Subcutaneous abdominal adipose tissue (tissue), 5 donors: ENCODE data around the gene DLG1.
"Not testable (repeated sequence)": the region's sequence is repeated elsewhere in the genome, so short reads cannot be mapped to it uniquely, and the experiment has no call there.

Source experiments
- H3K27ac ChIP-seq: one replicate; pipeline ENCODE4 v1.7.0; 2013; ENCODE audit warnings: low read depth, mild to moderate bottlenecking, inconsistent platforms, low read length, moderate library complexity
- H3K27me3 ChIP-seq, 5 donors: one replicate each; pipeline ENCODE4 v1.7.0; 2013; ENCODE audit warnings: low read length in 5 of 5, inconsistent platforms in 1 of 5; ENCODE audit not compliant: control insufficient read depth in 5 of 5, insufficient read depth in 4 of 5
- H3K36me3 ChIP-seq, 5 donors: one replicate each; pipeline ENCODE4 v1.7.0; 2013; ENCODE audit warnings: low read length in 5 of 5; ENCODE audit not compliant: control insufficient read depth in 5 of 5, insufficient read depth in 5 of 5
- H3K4me1 ChIP-seq, 5 donors: one replicate each; pipeline ENCODE4 v1.7.0; 2013; ENCODE audit warnings: low read length in 5 of 5, mild to moderate bottlenecking in 3 of 5, moderate library complexity in 1 of 5; ENCODE audit not compliant: control insufficient read depth in 5 of 5, insufficient read depth in 5 of 5
- H3K4me3 ChIP-seq, 5 donors: one replicate each; pipeline ENCODE4 v1.7.0; 2013; ENCODE audit warnings: low read length in 5 of 5, low read depth in 1 of 5
- H3K9ac ChIP-seq, 5 donors: one replicate each; pipeline ENCODE4 v1.7.0; 2013; ENCODE audit warnings: low read length in 5 of 5, mild to moderate bottlenecking in 4 of 5, moderate library complexity in 3 of 5
- H3K9me3 ChIP-seq, 5 donors: one replicate each; pipeline ENCODE4 v1.7.0; 2013; ENCODE audit warnings: low read length in 5 of 5; ENCODE audit not compliant: control insufficient read depth in 5 of 5
- donor health status: healthy.
- donor health status: healthy.
- donor health status: healthy.
- donor health status: healthy.
- donor health status: healthy.

Gene DLG1

DNA sequence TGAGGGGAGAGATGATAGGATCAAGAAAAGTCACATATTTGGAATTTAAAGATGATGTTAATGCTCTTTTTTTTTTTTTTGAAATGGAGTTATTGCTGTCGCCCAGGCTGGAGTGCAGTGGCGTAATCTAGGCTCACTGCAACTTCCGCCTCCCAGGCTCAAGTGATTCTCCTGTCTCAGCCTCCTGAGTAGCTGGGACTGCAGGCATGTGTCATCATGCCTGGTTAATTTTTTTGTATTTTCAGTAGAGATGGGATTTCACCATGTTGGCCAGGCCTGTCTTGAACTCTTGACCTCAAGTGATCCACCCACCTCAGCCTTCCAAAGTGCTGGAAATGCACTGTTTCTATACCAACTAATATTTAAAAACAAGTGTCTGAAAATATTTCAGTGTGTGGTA lies 104.7 kb downstream of the DLG1 start:
- not testable (repeated sequence) for H3K4me3 ChIP-seq, H3K36me3 ChIP-seq, H3K9me3 ChIP-seq, H3K9ac ChIP-seq, H3K4me1 ChIP-seq, H3K27me3 ChIP-seq, H3K27ac ChIP-seq

DNA sequence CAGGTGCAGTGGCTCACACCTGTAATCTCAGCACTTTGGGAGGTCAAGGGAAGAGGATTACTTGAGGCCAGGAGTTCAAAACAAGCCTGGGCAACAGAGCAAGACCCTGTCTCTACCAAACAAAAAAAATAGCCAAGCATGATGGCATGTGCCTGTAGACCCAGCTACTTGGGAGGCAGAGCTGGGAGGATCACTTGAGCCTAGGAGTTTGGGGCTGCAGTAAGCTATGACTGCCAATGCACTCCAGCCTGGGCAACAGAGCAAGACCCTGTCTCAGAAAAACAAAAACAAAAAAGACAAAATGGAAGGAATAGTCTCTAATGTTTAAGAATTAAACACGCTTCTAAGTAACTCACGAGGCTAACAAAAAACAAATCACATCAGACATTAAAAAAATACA lies 106.5 kb downstream of the DLG1 start:
- no peaks in the 10 kb centered on the region for H3K9me3 ChIP-seq
- H3K4me3 ChIP-seq: no peak overlapping the region
- no peaks in the 10 kb centered on the region for H3K27me3 ChIP-seq
- no peak overlapping the region for H3K9ac ChIP-seq
- no peak overlapping the region for H3K27ac ChIP-seq
- H3K4me1 ChIP-seq: peaks cover 0 to 6% (median 0%) of the 10 kb centered on the region in 5 donors
- no peaks in the 10 kb centered on the region for H3K36me3 ChIP-seq

DNA sequence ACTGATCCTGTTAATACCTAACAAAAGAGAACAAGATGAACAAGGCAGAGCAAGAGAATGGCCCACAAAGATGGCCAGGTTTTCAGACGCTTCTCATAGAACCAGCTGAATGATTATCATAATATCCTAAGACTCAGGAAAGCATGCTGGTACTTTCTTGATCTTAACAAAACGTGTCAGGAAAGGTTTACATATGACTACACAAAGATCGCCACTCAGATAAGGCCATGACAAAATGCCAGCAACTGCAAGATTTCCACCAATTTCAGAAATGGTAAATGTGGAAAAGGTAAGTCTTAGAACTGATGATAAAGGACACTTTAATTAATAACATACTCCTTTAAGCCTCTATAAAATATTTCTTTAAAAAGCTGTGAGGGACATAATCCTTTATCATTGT lies 108.8 kb downstream of the DLG1 start:
- H3K27me3 ChIP-seq: no peaks in the 10 kb centered on the region
- H3K27ac ChIP-seq: no peak overlapping the region
- H3K4me3 ChIP-seq: no peak overlapping the region
- H3K36me3 ChIP-seq: no peaks in the 10 kb centered on the region
- no peak overlapping the region for H3K9ac ChIP-seq
- peaks cover 0 to 6% (median 0%) of the 10 kb centered on the region in 5 donors for H3K4me1 ChIP-seq
- H3K9me3 ChIP-seq: no peaks in the 10 kb centered on the region

DNA sequence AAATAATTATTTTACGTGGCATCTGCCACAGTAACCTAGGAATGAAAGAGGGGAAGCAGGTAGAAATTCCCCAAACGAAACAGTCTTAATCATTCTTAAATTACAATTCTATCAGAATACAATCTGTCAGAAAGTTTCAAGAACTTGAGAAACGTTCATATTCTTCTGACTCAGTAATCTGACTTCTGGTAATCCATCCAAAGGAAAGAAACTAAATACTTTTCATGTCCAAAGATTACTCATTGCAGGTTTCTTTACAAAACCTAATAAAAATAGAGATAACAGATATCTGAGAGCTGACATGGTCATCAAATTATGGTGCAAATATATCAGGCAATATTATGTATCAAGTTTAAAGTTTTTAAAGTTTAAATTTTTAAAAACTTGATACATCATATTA lies 109.4 kb downstream of the DLG1 start:
- H3K4me3 ChIP-seq: no peak overlapping the region
- no peaks in the 10 kb centered on the region for H3K9me3 ChIP-seq
- H3K27ac ChIP-seq: no peak overlapping the region
- H3K27me3 ChIP-seq: no peaks in the 10 kb centered on the region
- no peak overlapping the region for H3K9ac ChIP-seq
- no peaks in the 10 kb centered on the region for H3K36me3 ChIP-seq
- peaks cover 0 to 10% (median 4%) of the 10 kb centered on the region in 5 donors for H3K4me1 ChIP-seq

DNA sequence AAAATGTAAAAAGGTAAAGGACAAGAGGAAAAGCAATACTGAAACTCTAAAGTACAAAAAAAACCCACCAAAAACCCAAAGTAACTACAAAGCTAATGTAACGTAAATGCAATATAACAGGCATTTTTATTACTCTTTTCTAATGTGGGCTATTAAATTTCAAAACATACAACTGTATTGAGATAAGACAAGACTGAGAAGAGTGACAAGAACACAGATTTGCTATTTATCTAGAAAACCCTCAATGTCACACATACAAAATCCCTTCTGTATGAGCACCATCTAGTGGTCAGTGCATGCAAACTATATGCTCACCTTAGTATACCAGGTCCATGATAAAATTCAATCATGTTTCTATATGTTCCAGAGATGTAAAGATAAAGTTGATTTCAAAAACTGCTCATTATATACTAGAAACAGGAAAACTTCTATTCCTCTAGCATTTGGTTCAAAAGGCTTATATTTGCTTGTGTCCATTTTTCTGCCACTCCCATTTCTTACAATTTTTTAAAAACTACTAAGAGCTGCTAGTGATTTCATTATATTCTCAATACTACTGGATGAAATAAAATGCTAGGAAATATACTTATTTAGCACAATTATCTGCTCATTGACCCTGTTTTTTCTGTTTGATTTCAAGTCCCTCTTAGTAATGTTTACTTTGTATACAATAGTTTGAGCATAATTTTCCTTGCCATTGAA lies 111.4 kb downstream of the DLG1 start:
- H3K36me3 ChIP-seq: no peaks in the 10 kb centered on the region
- no peak overlapping the region for H3K27ac ChIP-seq
- no peaks in the 10 kb centered on the region for H3K27me3 ChIP-seq
- no peaks in the 10 kb centered on the region for H3K9me3 ChIP-seq
- H3K4me1 ChIP-seq: peaks cover 0 to 23% (median 10%) of the 10 kb centered on the region in 5 donors
- H3K9ac ChIP-seq: peak overlapping the region in 1 of 5 donors; percentile 56
- no peak overlapping the region for H3K4me3 ChIP-seq

DNA sequence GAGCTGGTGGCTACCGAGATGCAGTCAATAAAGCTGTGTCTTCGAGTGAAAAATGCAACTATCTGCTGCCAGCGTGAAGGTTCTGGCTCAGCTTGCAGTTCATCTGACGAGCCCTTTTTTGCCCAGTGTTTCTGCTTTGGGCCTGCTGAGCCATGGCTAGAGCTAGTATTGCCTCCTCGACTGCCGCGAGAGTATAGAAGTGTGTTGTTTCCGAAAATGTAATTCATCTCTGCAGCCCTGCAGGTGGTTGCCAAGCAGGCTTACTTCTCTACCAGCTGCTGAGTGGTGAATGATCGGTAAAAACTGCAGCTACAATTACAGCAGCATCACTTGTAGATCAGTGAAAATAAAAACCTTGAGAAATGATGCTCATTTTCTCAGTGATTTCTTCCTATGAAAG lies 114.8 kb downstream of the DLG1 start:
- Histone ChIP-seq H3K27ac (peak overlapping the region; percentile 86), H3K36me3 (no peaks in the 10 kb centered on the region), H3K4me3 (peak overlapping the region in 4 of 5 donors; percentile 43 to 63 (median 43)), H3K9me3 (no peaks in the 10 kb centered on the region), H3K27me3 (no peaks in the 10 kb centered on the region), H3K9ac (peak overlapping the region in 2 of 5 donors; percentile 68 to 86), H3K4me1 (peaks cover 0 to 45% (median 13%) of the 10 kb centered on the region in 5 donors)

DNA sequence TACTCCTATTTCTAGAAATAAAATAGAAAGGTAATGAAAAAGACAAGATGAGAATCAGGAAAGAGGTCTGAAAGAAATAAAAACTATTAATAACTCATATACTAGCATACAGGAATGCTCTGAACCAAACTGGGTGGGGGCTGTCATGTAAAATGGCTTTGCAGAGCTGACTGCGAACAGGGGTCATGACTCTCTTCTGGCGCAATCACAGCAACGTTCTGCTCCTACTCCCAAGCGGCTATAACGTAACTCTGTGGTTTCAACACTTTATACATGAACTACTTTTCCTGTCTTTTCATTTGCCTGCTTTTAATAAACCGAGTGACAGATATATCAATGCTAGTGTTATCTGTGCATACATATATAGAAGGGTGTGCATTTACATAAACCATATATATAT lies 116.7 kb downstream of the DLG1 start:
- Histone ChIP-seq H3K36me3 (no peaks in the 10 kb centered on the region), H3K9ac (peak overlapping the region in 3 of 5 donors; percentile 4 to 86 (median 68)), H3K4me1 (peaks cover 0 to 58% (median 22%) of the 10 kb centered on the region in 5 donors), H3K27me3 (no peaks in the 10 kb centered on the region), H3K4me3 (peak overlapping the region in 2 of 5 donors; percentile 35), H3K27ac (peak overlapping the region; percentile 86), H3K9me3 (no peaks in the 10 kb centered on the region)

DNA sequence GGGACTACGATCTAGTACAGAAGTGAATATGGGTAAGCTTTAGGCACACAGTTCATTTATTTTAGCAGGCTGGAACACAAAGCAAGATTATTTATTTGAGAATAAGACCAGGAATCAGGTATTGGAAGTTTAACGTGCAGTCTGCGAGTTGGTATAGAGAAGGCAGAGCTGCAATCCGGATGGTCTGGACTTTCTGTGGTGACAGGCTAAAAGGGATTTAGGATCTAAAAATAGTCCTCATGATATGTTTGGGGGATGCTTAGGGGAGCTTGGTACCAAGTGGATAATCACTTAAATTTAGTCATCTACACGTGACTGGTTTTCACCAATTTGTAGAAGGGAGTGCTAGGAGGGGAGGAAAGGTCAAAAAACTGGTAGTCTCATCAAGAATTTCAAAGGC lies 119.4 kb downstream of the DLG1 start:
- H3K4me3 ChIP-seq: no peak overlapping the region
- H3K4me1 ChIP-seq: peaks cover 0 to 74% (median 27%) of the 10 kb centered on the region in 5 donors
- H3K9ac ChIP-seq: no peak overlapping the region
- H3K27me3 ChIP-seq: no peaks in the 10 kb centered on the region
- H3K36me3 ChIP-seq: no peaks in the 10 kb centered on the region
- no peaks in the 10 kb centered on the region for H3K9me3 ChIP-seq
- H3K27ac ChIP-seq: peak overlapping the region; percentile 86

DNA sequence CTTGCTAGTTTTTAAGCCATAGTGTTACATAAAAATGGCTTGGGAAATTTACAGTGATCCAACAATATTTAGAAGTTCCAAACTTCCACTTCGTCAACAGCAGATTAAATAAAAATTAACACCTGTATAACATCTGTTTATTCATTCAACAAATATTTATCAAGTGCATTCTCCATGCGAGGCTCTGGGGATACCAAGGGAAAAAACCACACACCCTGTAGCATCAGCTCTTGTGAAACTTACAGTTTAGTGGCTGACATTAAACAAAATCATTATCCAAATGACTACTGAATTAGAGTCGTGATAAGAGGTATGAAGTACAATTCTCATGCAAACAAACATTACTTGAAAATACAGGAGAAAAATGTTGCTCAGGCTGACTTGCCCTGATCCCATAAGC lies 122.9 kb downstream of the DLG1 start:
- Histone ChIP-seq H3K9me3 (no peaks in the 10 kb centered on the region), H3K27ac (peak overlapping the region; percentile 84), H3K4me1 (peaks cover 0 to 73% (median 25%) of the 10 kb centered on the region in 5 donors), H3K9ac (peak overlapping the region in 1 of 5 donors; percentile 60), H3K4me3 (no peak overlapping the region), H3K27me3 (no peaks in the 10 kb centered on the region), H3K36me3 (no peaks in the 10 kb centered on the region)

DNA sequence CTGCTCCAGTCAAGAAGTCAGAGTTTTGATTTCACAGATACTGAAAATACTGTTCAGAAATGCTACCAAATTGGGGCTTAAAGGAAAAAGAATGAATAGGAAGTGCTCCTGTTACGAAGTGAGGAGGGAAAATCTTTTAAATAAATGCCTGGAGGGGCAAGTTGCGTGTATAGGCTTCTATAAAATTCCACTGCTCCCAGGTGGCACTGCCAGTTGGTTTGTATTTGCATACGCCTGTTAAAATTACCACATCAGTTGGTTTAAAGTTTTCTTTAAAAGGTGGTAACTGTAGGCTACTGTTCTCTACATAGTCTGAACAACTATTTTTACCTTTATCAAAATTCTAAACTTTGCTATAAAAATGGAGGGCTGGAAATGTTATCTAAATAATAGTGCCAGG lies 123.5 kb downstream of the DLG1 start:
- Histone ChIP-seq H3K9ac (peak overlapping the region in 4 of 5 donors; percentile 20 to 60 (median 41)), H3K27ac (peak overlapping the region; percentile 84), H3K27me3 (no peaks in the 10 kb centered on the region), H3K4me3 (no peak overlapping the region), H3K4me1 (peaks cover 0 to 68% (median 24%) of the 10 kb centered on the region in 5 donors), H3K9me3 (no peaks in the 10 kb centered on the region), H3K36me3 (no peaks in the 10 kb centered on the region)
